K562 (cell line): ENCODE results near the gene SLC4A4. TPM values are rescaled to one million over a fixed set of nuclear protein-coding genes. Genes with fewer than 3 reads are reported as not detected.
A peak's percentile ranks its signal among the peaks of the same experiment; 100 is the strongest.

ENCODE experiments used
- ATAC-seq: fragments of 200-7000 bp; cut with Tn5 transposase; 3 replicates; pipeline ENCODE4 v1.9.1; 2020; ENCODE audit warnings: moderate library complexity
- BruUV-seq: library from RNA; stranded (reverse); fragments of 400-500 nt; replicated peaks from 2 replicates; lab custom pipeline; 2021; lab: Mats Ljungman, UMichigan
- CTCF ChIA-PET: fragments of 300-600 bp; formaldehyde crosslinking; extraction: SDS; loops from one replicate; lab custom pipeline; 2021; ENCODE audit warnings: low intra/inter-chr PET ratio; lab: Yijun Ruan, JAX
- POLR2A ChIA-PET: fragments of 300-600, 350-650 bp; sonication (Branson Sonifier 250); formaldehyde crosslinking; extraction: SDS; loops from one replicate; lab custom pipeline; 2021; ENCODE audit warnings: antibody characterized with exemption, inconsistent platforms; lab: Yijun Ruan, JAX
- DNase-seq, 4 experiments: peaks; one replicate each; pipeline versions ENCODE4 v3.0.0 to v3.0.0-alpha.2; 2011 to 2018; ENCODE audit warnings: low spot score in 3 of 4, mixed read lengths in 3 of 4; ENCODE audit errors: extremely low read depth in 1 of 4
- FAIRE-seq: peaks from 2 replicates; lab custom pipeline; 2011; peaks lifted over from hg19 to GRCh38; lab: Jason Lieb, UNC
- H2AFZ ChIP-seq: 2 replicates; pipeline ENCODE4 v1.6.0; 2011; ENCODE audit warnings: low read depth, low read length, control low read depth, inconsistent platforms
- H3K27ac ChIP-seq: fragments of 200-600 bp; 3 replicates; pipeline ENCODE4 v1.8.0; 2011; ENCODE audit warnings: low read depth, mild to moderate bottlenecking, control low read depth, inconsistent platforms, low read length, moderate library complexity, mixed read lengths; ENCODE audit errors: extremely low read depth
- H3K27me3 ChIP-seq, 2 experiments: fragments of 300-600 bp in 1 of 2; 2 replicates in 1 of 2; 3 replicates in 1 of 2; pipeline versions ENCODE4 v1.6.0 to v1.8.0; 2011; ENCODE audit warnings: inconsistent platforms in 2 of 2, low read length in 2 of 2, mild to moderate bottlenecking in 1 of 2, mixed read lengths in 1 of 2, moderate library complexity in 1 of 2; ENCODE audit not compliant: control insufficient read depth in 2 of 2, insufficient read depth in 2 of 2
- H3K36me3 ChIP-seq: fragments of 300-600 bp; 3 replicates; pipeline ENCODE4 v1.8.0; 2011; ENCODE audit warnings: mild to moderate bottlenecking, low read length, inconsistent platforms; ENCODE audit not compliant: control insufficient read depth, insufficient read depth
- H3K4me1 ChIP-seq, 2 experiments: fragments of 200-600 bp in 1 of 2; replicated peaks in 1 of 2; 2 replicates in 1 of 2; 3 replicates in 1 of 2; pipeline versions ENCODE4 v1.5.1 to v1.8.0; 2011; ENCODE audit warnings: inconsistent platforms in 2 of 2, low read length in 2 of 2, mild to moderate bottlenecking in 1 of 2, mixed read lengths in 1 of 2, moderate library complexity in 1 of 2; ENCODE audit not compliant: control insufficient read depth in 2 of 2, insufficient read depth in 2 of 2
- H3K4me2 ChIP-seq: 2 replicates; pipeline ENCODE4 v1.6.1; 2011; ENCODE audit warnings: low read length, control low read depth, inconsistent platforms, mixed read lengths; ENCODE audit not compliant: insufficient read depth
- H3K4me3 ChIP-seq: fragments of 200-600 bp; sonication (generic), shearing (Covaris generic); 2 replicates; pipeline ENCODE4 v1.5.1; 2016; ENCODE audit warnings: control low read depth, inconsistent platforms
- H3K79me2 ChIP-seq: fragments of 200-600 bp; 3 replicates; pipeline ENCODE4 v1.8.0; 2011; ENCODE audit warnings: low read length, inconsistent platforms; ENCODE audit not compliant: control insufficient read depth, insufficient read depth
- H3K9ac ChIP-seq, 2 experiments: 2 replicates each; pipeline versions ENCODE4 v1.6.0 to v1.6.1; 2011; ENCODE audit warnings: low read depth in 2 of 2, low read length in 2 of 2, control low read depth in 1 of 2, inconsistent platforms in 1 of 2, mild to moderate bottlenecking in 1 of 2, mixed read lengths in 1 of 2; ENCODE audit not compliant: insufficient read depth in 1 of 2
- H3K9me1 ChIP-seq: one replicate; pipeline ENCODE4 v1.6.0; 2011; ENCODE audit warnings: inconsistent platforms, mild to moderate bottlenecking, low read length, moderate library complexity; ENCODE audit not compliant: control insufficient read depth, insufficient read depth
- H3K9me3 ChIP-seq: replicated peaks from 2 replicates; pipeline ENCODE4 v1.5.1; 2011; ENCODE audit warnings: low read depth, low read length, inconsistent platforms; ENCODE audit not compliant: control insufficient read depth, insufficient read depth
- H4K20me1 ChIP-seq: replicated peaks from 2 replicates; pipeline ENCODE4 v1.6.1; 2011; ENCODE audit warnings: low read length, inconsistent platforms, mixed read lengths; ENCODE audit not compliant: control insufficient read depth, insufficient read depth
- BACH1 ChIP-seq: fragments of 200-800 bp; sonication (Bioruptor generic); IDR thresholded peaks from 2 replicates; pipeline ENCODE4 v1.6.1; 2016; ENCODE audit warnings: missing genetic modification characterization, missing compliant biosample characterization
- CCNT2 ChIP-seq: IDR thresholded peaks from 2 replicates; pipeline ENCODE4 v1.6.1; 2011; ENCODE audit warnings: borderline replicate concordance, low read depth, mild to moderate bottlenecking, moderate library complexity, mixed read lengths, low read length; ENCODE audit not compliant: insufficient read length; ENCODE audit errors: extremely low read depth
- CHD2 ChIP-seq: IDR thresholded peaks from 2 replicates; pipeline ENCODE4 v1.6.1; 2011; ENCODE audit warnings: low read depth, low read length
- MECOM ChIP-seq: fragments of 250-450 bp; sonication (Bioruptor Pico); IDR thresholded peaks from 2 replicates; pipeline ENCODE4 v1.8.0; 2022; ENCODE audit warnings: inconsistent platforms
- NR3C1 ChIP-seq: sonication (generic); formaldehyde crosslinking; IDR thresholded peaks from 2 replicates; pipeline ENCODE4 v1.8.1; 2022; ENCODE audit warnings: missing genetic modification reagents
- RAD21 ChIP-seq, 2 experiments: fragments of 250-450 bp in 1 of 2; fragments of 450-650 bp in 1 of 2; sonication (Bioruptor Pico) in 1 of 2; formaldehyde crosslinking in 1 of 2; IDR thresholded peaks in 1 of 2; conservative IDR thresholded peaks in 1 of 2; 2 replicates each; pipeline versions ENCODE4 v1.4.0 to v1.8.0; 2020 to 2022; ENCODE audit warnings: mild to moderate bottlenecking in 2 of 2, moderate library complexity in 1 of 2
- TCF7L2 ChIP-seq: fragments of 150-350 bp; IDR thresholded peaks from 2 replicates; pipeline ENCODE4 v1.6.1; 2016; ENCODE audit warnings: low read depth, mild to moderate bottlenecking, low read length, moderate library complexity
- TRIM24 ChIP-seq, 2 experiments: fragments of 450-650 bp; IDR thresholded peaks; 2 replicates each; pipeline ENCODE4 v1.6.1; 2016
- ZC3H11A ChIP-seq: IDR thresholded peaks from 2 replicates; pipeline ENCODE4 v1.6.1; 2012; ENCODE audit warnings: low read depth, low read length, improper control_type of control experiment
- ZNF75A ChIP-seq: fragments of 450-650 bp; formaldehyde crosslinking; IDR thresholded peaks from 2 replicates; pipeline ENCODE4 v1.4.0; 2020; ENCODE audit warnings: mild to moderate bottlenecking
- WGBS: fragments of 100-300 bp; shearing (Covaris generic); methylation state at CpG from one replicate; pipeline ENCODE4 v1.1.6; 2016; ENCODE audit warnings: low coverage, mixed read lengths; ENCODE audit not compliant: insufficient coverage; ENCODE audit errors: missing lambda C conversion rate; 5-methylcytosine and 5-hydroxymethylcytosine counted together
- in situ Hi-C: fragments of 300-500 bp; cut with MboI; formaldehyde crosslinking; loops from 4 replicates; pipeline ENCODE4 v1.15.0; 2018; ENCODE audit warnings: inconsistent platforms, mixed read lengths
- intact Hi-C: fragments of 100-400 bp; cut with micrococcal nuclease; formaldehyde crosslinking; loops from 2 replicates; pipeline ENCODE4 v1.14.2; 2022
- polyA plus RNA-seq, 8 experiments: library from polyadenylated mRNA; depleted of rRNA in 4 of 8; stranded (reverse) in 5 of 8; unstranded in 3 of 8; fragments of >200 nt; fragmentation: Nextera tagmentation in 2 of 8; fragmentation: Illumina TruSeq in 1 of 8; extraction: Ambion mirVana in 2 of 8; extraction: Trizol in 1 of 8; gene quantifications; 2 replicates each; pipeline versions ENCODE4 v1.2.1 to v1.2.3, GENCODE V29; 2011 to 2014; ENCODE audit warnings: inconsistent platforms in 1 of 8, missing spikeins in 1 of 8
- total RNA-seq, 7 experiments: library from RNA; depleted of rRNA in 6 of 7; stranded (reverse); fragments of >200 nt in 6 of 7; fragmentation: Illumina TruSeq in 2 of 7; extraction: Trizol in 2 of 7; gene quantifications; 2 replicates each; pipeline versions ENCODE4 v1.2.1 to v1.2.3, GENCODE V29; 2011 to 2021; ENCODE audit warnings: low replicate concordance in 1 of 7

SLC4A4 gene
- total and polyA plus RNA-seq, 9 of the 15 experiments (the other 6 are each of a cell fraction or from before 2014, with no cell fraction given) = 0.01 to 0.18 (median 0.07) TPM; not detected in 2

DNA sequence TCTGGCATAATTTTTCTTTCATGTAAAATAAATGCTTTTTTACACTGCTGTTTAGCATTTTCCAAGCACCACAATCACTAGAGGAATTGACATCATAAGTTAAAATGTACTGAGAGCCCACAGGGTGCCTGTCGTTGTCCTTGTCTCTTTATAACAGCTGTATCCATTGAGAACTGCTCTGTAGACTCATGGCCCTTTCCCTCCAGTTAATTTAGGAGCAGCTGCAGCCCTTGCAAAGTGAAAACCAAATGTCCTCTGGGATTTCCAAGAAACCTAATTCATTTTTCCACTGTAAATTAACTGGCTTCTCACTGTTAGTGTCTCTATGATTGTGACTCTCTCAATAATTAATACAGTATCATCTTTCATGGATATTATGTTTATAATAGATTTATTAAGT lies 185.9 kb downstream of the SLC4A4 start:
- no peak for ATAC-seq
- no peaks in the 10 kb centered on the region for H3K36me3 ChIP-seq
- no peak overlapping the region for H3K27ac ChIP-seq
- no TSS peak for BruUV-seq
- intact Hi-C loops (no loop called here), in situ Hi-C loops (no loop called here)
- H3K9me1 ChIP-seq = no peaks in the 10 kb centered on the region
- ChIA-PET POLR2A (no interaction called here), CTCF (no interaction called here)
- H3K4me3 ChIP-seq = no peak overlapping the region
- H3K9ac ChIP-seq = no peak overlapping the region
- no peak for DNase-seq
- H3K9me3 ChIP-seq = no peaks in the 10 kb centered on the region
- no peak for TF ChIP-seq CHD2
- TF ChIP-seq NR3C1 (CRISPR knock-in tag) = no peak
- TF ChIP-seq MECOM (CRISPR knock-in tag) = no peak
- TF ChIP-seq BACH1 (tag) = no peak
- no peak for TF ChIP-seq ZC3H11A
- TF ChIP-seq, all 486 proteins: peak for 0
- FAIRE-seq = no peak
- no peaks in the 10 kb centered on the region for H3K4me1 ChIP-seq
- H3K4me2 ChIP-seq = no peak overlapping the region
- 0% methylated on average over 1 of the region's 1 CpG for WGBS
- no peaks in the 10 kb centered on the region for H3K27me3 ChIP-seq
- H2AFZ ChIP-seq = no peak overlapping the region
- no peaks in the 10 kb centered on the region for H3K79me2 ChIP-seq
- no peaks in the 10 kb centered on the region for H4K20me1 ChIP-seq

DNA sequence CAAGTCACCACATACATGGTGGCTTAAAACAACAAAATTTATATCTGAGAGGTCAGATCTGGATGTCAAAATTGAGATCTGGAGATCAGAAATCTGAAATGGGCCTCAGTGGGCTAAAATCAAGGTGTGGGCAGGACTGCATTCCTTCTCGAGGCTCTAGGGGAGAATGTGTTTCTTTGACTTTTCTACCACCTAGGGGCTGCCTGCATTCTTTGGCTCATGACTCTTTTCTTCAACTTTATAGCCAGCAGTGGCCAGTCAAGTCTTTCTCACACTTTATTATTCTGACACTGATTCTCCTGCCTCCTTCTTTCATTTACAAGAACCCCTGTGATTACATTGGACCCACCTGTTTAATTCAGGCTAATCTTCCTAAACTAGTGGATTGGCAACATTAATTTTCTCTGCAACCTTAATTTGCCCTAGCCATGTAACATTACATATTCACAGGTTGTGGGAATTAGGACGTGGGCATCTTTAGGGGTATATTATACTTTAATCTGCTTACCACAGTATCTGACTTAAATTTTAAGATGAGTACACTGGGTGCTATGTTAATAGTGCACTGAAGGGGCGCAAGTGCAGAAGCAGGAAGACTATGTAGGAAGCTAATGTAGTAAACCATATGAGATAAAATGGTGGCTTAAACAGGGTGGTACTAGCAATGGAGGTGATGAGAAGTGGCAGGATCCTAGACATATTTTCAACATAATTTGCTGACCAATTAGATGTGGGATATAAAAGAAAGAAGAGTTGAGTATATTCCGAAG lies 188.0 kb downstream of the SLC4A4 start:
- Histone ChIP-seq H4K20me1 (no peaks in the 10 kb centered on the region), H3K4me2 (no peak overlapping the region), H3K27me3 (no peaks in the 10 kb centered on the region), H3K4me1 (no peaks in the 10 kb centered on the region), H3K9me1 (no peaks in the 10 kb centered on the region), H3K27ac (no peak overlapping the region), H3K9me3 (no peaks in the 10 kb centered on the region), H3K9ac (no peak overlapping the region), H3K79me2 (no peaks in the 10 kb centered on the region), H3K4me3 (no peak overlapping the region), H2AFZ (no peak overlapping the region), H3K36me3 (no peaks in the 10 kb centered on the region)
- 0% methylated on average over 4 of the region's 4 CpGs for WGBS
- no TSS peak for BruUV-seq
- ATAC-seq (peak; percentile 63; the same call in 2 of the 3 replicates), DNase-seq (peak in 1 of 4 experiments; percentile 2), FAIRE-seq (no peak)
- POLR2A ChIA-PET = interaction anchor here (0.5 kb wide), 1 partner anchor 250 kb away, joined by 4 read pairs; no protein-coding TSS in a partner anchor
- in situ Hi-C loops = no loop called here
- intact Hi-C loops = no loop called here
- CTCF ChIA-PET = interaction anchor here (1.3 kb wide), 1 partner anchor 255 kb away, joined by 7 read pairs; no protein-coding TSS in a partner anchor
- TF ChIP-seq ZNF75A (CRISPR knock-in tag) (no peak), TCF7L2 (no peak), TRIM24 (IDR thresholded peaks at IDR 0.05) (no peak), RAD21 (CRISPR knock-in tag; conservative IDR thresholded peaks at IDR 0.05 in 1 of 2, IDR thresholded peaks at IDR 0.05 in 1 of 2) (0 out of 4 replicates have a peak, but pooled peaks of 1 of the 2 experiments have one; percentile 3), CCNT2 (no peak)
